Islet of Langerhans (tissue), 1 donor: ENCODE results near the gene NME9.

Experiments used
- FAIRE-seq: peaks from one replicate; lab custom pipeline; 2011; peaks lifted over from hg19 to GRCh38; lab: Jason Lieb, UNC

NME9 gene

GRCh38 chr3:138281561-138281960 is 48.1 kb downstream of the NME9 start:
- FAIRE-seq, result no peak

- no peak for FAIRE-seq
Observed at GRCh38 chr3:138271189-138271794, 58.4 kb downstream of the NME9 start.

DNA sequence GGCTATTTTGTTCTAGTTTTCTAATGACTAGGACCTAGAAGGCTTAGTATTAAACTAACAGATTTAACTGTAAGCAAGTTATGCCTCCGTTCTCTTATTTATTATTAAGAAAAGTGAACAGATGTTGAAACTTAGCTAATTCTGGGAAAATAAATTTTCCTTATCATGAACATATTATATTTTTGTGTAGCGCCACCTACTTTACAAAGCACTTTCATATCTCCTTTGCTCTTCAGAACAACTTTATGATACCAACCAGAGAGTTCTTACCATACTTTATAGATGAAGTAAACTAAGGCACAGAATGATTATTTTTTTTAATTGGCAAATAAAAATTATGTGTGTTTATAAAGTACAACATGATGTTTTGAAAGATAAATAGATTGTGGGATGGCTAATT is 59.4 kb downstream of the NME9 start:
- no peak for FAIRE-seq

- no peak for FAIRE-seq
Observed at GRCh38 chr3:138267083-138267482, 62.6 kb downstream of the NME9 start.

DNA sequence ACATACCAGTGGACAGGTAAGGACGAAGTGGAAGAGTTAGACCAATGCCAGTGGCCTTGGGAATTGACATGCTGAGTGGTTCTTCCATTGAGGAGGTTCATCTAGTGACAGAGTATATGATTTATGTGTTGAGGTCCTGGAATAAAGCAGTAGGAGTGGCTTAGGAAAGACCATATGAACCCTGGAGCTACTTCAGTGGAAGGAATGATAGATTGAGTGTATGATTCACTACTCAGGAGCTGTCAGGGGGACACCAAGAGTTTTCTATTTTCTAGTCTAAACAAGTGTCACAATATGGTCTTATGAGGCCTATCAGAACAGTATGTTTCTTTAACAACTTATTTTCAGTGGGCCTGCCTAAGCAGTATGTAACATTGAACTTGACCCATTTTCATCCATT is 63.9 kb downstream of the NME9 start:
- FAIRE-seq, result no peak

DNA sequence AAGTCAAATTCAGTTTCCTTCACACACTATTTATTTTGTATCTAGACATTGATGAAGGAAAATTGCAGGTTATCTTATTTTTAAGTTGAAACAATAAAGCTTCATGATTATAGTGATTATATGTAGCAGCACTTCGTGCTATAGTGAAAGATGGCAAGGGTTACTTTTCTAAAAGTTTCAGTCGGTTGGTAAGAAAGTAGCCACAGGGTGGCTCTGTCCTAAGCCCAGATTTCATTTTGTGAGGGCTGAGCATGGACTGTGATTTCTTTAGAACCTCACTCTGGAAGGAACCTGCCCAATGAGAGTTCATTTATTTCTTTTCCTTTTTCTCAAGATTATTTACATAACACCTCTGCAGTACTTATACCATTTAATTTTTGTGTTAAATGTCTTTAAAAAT is 66.5 kb downstream of the NME9 start:
- FAIRE-seq, result no peak

- no peak for FAIRE-seq
Observed at GRCh38 chr3:138260611-138261010, 69.0 kb downstream of the NME9 start.

GRCh38 chr3:138259126-138259525 is 70.5 kb downstream of the NME9 start:
- no peak for FAIRE-seq

- FAIRE-seq, result no peak
Observed at GRCh38 chr3:138257986-138258385, 71.7 kb downstream of the NME9 start.

GRCh38 chr3:138256022-138256421 is 73.6 kb downstream of the NME9 start:
- no peak for FAIRE-seq

DNA sequence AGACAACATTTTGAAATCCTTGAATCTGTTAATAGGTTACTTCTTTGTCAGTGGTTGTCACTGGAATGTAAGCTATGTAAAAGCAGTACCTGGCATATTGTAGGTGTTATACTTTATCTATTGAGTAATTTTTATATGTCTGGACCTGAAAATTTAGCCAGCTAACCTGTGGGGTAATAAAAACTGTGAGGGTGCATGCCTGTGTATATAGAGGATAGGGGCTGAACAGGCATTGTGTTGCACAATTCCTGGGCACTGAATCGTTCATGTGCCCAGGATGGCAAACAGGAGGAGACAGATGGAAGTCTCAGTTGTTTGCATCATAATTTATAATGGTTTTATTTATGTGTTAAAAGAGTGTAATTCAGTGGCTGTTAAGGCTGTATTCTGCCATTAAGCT is 75.4 kb downstream of the NME9 start:
- FAIRE-seq, result no peak

DNA sequence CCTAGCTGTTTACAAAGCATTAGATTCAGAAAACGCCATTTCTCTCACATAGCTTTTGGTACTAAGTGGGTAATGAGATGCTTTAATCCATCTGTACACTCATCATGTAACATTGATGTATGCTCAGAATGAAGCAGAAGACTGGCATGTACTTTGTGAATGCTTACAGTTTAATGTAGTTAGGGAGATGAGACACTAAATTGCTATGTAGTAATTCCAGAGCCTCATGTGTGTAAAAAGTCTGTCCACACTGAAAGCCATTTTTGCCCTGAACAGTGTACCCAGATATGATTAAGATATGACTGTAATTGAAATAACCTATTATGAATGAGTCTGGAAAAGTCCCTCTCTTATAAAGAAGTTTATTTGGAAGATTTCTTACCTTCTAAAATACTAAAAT is 76.0 kb downstream of the NME9 start:
- no peak for FAIRE-seq
